ENCODE measurements around the gene ISG15.
"Not testable (repeated sequence)": the region's sequence is repeated elsewhere in the genome, so short reads cannot be mapped to it uniquely, and the experiment has no call there.

The ISG15 gene

GRCh38 chr1:1023700-1024099, 10.4 kb downstream of the ISG15 start:
- TF ChIP-seq CTCF (IDR thresholded peaks at IDR 0.05; ENCODE audit: low read depth, low read length, missing control alignments): no peak
- H3K4me3 ChIP-seq (replicated peaks; ENCODE audit: low read depth, low read length): no peak overlapping the region
- no peak for DNase-seq (ENCODE audit: extremely low read depth, low read depth)

- H3K4me3 ChIP-seq (replicated peaks; ENCODE audit: low read depth, low read length): no peak overlapping the region
- no peak for DNase-seq (ENCODE audit: extremely low read depth, low read depth)
- TF ChIP-seq CTCF (IDR thresholded peaks at IDR 0.05; ENCODE audit: low read depth, low read length, missing control alignments): no peak
These were observed 11.0 kb downstream of the ISG15 start for GRCh38 chr1:1024149-1024770.

- no peak for TF ChIP-seq CTCF (IDR thresholded peaks at IDR 0.05; ENCODE audit: low read depth, low read length, missing control alignments)
- no peak overlapping the region for H3K4me3 ChIP-seq (replicated peaks; ENCODE audit: low read depth, low read length)
- DNase-seq (ENCODE audit: extremely low read depth, low read depth): no peak
These were observed 11.7 kb downstream of the ISG15 start for GRCh38 chr1:1024771-1025699.

GRCh38 chr1:1025730-1026129, 12.4 kb downstream of the ISG15 start:
- no peak overlapping the region for H3K4me3 ChIP-seq (replicated peaks; ENCODE audit: low read depth, low read length)
- TF ChIP-seq CTCF (IDR thresholded peaks at IDR 0.05; ENCODE audit: low read depth, low read length, missing control alignments): no peak
- DNase-seq (ENCODE audit: extremely low read depth, low read depth): no peak

GRCh38 chr1:1026599-1027413, 13.5 kb downstream of the ISG15 start:
- no peak overlapping the region for H3K4me3 ChIP-seq (replicated peaks; ENCODE audit: low read depth, low read length)
- DNase-seq (ENCODE audit: extremely low read depth, low read depth): no peak
- no peak for TF ChIP-seq CTCF (IDR thresholded peaks at IDR 0.05; ENCODE audit: low read depth, low read length, missing control alignments)

GRCh38 chr1:1027791-1028190, 14.5 kb downstream of the ISG15 start:
- H3K4me3 ChIP-seq (replicated peaks; ENCODE audit: low read depth, low read length): no peak overlapping the region
- TF ChIP-seq CTCF (IDR thresholded peaks at IDR 0.05; ENCODE audit: low read depth, low read length, missing control alignments): no peak
- no peak for DNase-seq (ENCODE audit: extremely low read depth, low read depth)

- H3K4me3 ChIP-seq (replicated peaks; ENCODE audit: low read depth, low read length); DNase-seq (ENCODE audit: extremely low read depth, low read depth): not testable (repeated sequence)
These were observed 17.8 kb downstream of the ISG15 start for GRCh38 chr1:1030867-1031658.
